Measurements from ENCODE around the gene OLFM1. TPM values are rescaled to one million over a fixed set of nuclear protein-coding genes. Genes with fewer than 3 reads are reported as not detected.
"Not testable (repeated sequence)": the region's sequence is repeated elsewhere in the genome, so short reads cannot be mapped to it uniquely, and the experiment has no call there.

Gene OLFM1
- polyA plus RNA-seq, 4 donors, result 1.4 to 36.5 (median 3.2) TPM; not detected in 1

DNA sequence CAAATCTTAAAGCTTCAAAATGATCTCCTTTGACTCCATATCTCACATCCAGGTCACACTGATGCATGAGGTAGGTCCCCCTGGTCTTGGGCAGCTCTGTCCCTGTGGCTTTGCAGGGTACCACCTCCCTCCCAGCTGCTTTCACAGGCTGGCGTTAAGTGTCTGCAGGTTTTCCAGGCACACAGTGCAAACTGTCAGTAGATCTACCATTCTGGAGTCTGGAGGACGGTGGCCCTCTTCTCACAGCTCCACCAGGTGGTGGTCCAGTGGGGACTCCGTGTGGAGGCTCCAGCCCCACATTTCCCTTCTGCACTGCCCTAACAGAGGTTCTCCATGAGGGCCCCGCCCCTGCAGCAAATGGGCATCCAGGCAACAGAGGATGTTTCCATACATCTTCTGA is 24.0 kb upstream of the OLFM1 start:
- not testable (repeated sequence) for H3K9me3 ChIP-seq (ENCODE audit: control insufficient read depth in 2 of 2, insufficient read depth in 1 of 2, low read depth in 1 of 2, low read length in 1 of 2); DNase-seq; H3K27me3 ChIP-seq (ENCODE audit: control insufficient read depth in 3 of 3, insufficient read depth in 3 of 3, low read length in 3 of 3)

DNA sequence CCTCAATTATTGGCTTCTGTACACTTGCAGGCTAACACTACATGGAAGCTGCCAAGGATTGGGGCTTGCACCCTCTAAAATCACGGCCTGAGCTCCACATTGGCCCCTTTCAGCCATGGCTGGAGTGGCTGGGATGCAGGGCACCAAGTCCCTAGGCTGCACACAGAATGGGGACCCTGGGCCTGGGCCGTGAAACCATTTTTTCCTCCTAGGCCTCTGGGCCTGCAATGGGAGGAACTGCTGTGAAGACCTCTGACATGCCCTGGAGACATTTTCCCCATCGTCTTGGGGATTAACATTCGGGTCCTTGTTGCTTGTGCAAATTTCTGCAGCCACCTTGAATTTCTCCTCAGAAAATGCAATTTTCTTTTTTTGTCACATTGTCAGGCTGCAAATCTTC is 23.6 kb upstream of the OLFM1 start:
- WGBS, 3 donors, result 67 to 75% (median 69%) methylated on average over 4 of the region's 4 CpGs

More for the DNA sequence above, 24.0 kb upstream of the OLFM1 start:
- 56 to 69% (median 68%) methylated on average over 4 of the region's 4 CpGs for WGBS, 3 donors
- not testable (repeated sequence) for H3K4me1 ChIP-seq (ENCODE audit: control insufficient read depth in 3 of 3, insufficient read depth in 2 of 3, low read depth in 1 of 3, low read length in 2 of 3); H3K36me3 ChIP-seq (ENCODE audit: control insufficient read depth in 3 of 3, insufficient read depth in 2 of 3, low read depth in 1 of 3, low read length in 3 of 3); H3K4me3 ChIP-seq (ENCODE audit: low read depth in 1 of 3, low read length in 3 of 3); FAIRE-seq; H3K27ac ChIP-seq (ENCODE audit: low read depth in 1 of 3, low read length in 2 of 3)

DNA sequence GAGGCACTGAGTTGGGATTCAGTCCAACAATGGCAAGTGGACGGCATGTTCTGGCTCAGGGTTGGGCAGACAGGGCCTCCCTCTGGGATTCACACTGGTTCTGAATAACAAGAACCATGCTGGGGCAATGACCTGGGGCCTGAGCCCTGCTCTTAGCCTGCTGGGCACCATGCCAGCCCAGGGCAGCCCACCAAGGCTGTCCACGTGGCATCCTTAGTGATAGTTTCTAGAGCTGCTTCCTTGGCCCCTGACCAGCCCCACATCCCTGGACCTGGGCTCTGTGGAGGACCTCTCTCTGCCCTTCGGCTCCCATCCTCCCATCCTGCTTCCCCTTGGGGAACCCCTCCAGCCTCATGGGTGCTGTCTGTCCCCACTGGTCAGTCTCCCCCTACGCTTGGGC is 22.3 kb upstream of the OLFM1 start:
- H3K36me3 ChIP-seq (ENCODE audit: control insufficient read depth in 3 of 3, insufficient read depth in 2 of 3, low read depth in 1 of 3, low read length in 3 of 3), result no peaks in the 10 kb centered on the region
- no peaks in the 10 kb centered on the region for H3K4me1 ChIP-seq (ENCODE audit: control insufficient read depth in 3 of 3, insufficient read depth in 2 of 3, low read depth in 1 of 3, low read length in 2 of 3)
- no peak overlapping the region for H3K27ac ChIP-seq (ENCODE audit: low read depth in 1 of 3, low read length in 2 of 3)
- H3K27me3 ChIP-seq (ENCODE audit: control insufficient read depth in 3 of 3, insufficient read depth in 3 of 3, low read length in 3 of 3), result peaks cover 0 to 8% (median 0%) of the 10 kb centered on the region in 3 donors
- H3K9me3 ChIP-seq (ENCODE audit: control insufficient read depth in 2 of 2, insufficient read depth in 1 of 2, low read depth in 1 of 2, low read length in 1 of 2), result peaks cover 0 to 8% of the 10 kb centered on the region in 2 donors
- no peak overlapping the region for H3K4me3 ChIP-seq (ENCODE audit: low read depth in 1 of 3, low read length in 3 of 3)
- no peak for DNase-seq
- WGBS, 3 donors, result 78 to 86% (median 82%) methylated on average over 4 of the region's 4 CpGs
- no peak for FAIRE-seq

More for the DNA sequence above, 23.6 kb upstream of the OLFM1 start:
- H3K27me3 ChIP-seq (ENCODE audit: control insufficient read depth in 3 of 3, insufficient read depth in 3 of 3, low read length in 3 of 3); H3K36me3 ChIP-seq (ENCODE audit: control insufficient read depth in 3 of 3, insufficient read depth in 2 of 3, low read depth in 1 of 3, low read length in 3 of 3); H3K4me1 ChIP-seq (ENCODE audit: control insufficient read depth in 3 of 3, insufficient read depth in 2 of 3, low read depth in 1 of 3, low read length in 2 of 3); H3K9me3 ChIP-seq (ENCODE audit: control insufficient read depth in 2 of 2, insufficient read depth in 1 of 2, low read depth in 1 of 2, low read length in 1 of 2); DNase-seq; FAIRE-seq; H3K27ac ChIP-seq (ENCODE audit: low read depth in 1 of 3, low read length in 2 of 3); H3K4me3 ChIP-seq (ENCODE audit: low read depth in 1 of 3, low read length in 3 of 3): not testable (repeated sequence)

DNA sequence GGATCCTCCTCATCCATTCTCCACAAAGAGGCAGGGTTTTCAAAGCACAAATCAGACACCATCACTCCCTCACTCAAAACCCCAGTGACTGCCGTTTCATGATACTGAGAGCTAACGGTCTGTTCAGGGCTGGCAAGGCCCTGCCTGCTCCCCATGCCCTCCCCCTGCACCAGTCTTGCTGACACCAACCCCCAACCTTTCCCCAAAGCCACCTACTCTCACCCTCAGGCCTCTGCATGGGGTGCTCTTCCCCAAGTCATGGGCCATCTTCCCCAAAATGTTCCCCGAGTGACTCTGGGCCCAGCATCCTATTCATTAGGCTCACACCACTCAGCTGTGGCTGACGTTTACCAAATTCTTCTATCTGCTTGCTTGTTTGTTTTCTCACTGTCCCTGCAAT is 21.7 kb upstream of the OLFM1 start:
- peaks cover 0 to 8% (median 0%) of the 10 kb centered on the region in 3 donors for H3K27me3 ChIP-seq (ENCODE audit: control insufficient read depth in 3 of 3, insufficient read depth in 3 of 3, low read length in 3 of 3)

DNA sequence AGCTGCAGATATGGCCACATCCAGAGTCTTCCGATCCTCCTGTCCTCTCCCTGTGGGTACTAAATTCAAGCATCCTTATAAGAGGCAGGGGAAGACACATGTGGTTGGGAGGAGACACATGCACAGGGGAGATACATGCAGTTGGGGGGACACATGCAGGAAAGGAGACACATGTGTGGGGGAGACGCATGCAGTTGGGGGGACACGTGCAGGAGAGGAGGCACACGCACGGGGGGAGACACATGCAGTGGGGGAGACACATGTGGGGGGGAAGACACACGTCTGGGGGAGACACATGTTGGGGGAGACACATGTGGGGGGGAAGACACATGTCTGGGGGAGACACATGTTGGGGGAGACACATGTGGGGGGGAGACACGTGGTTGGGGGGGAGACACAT is 21.2 kb upstream of the OLFM1 start:
- 77 to 81% (median 79%) methylated on average over 7 of the region's 7 CpGs for WGBS, 3 donors
- H3K9me3 ChIP-seq (ENCODE audit: control insufficient read depth in 2 of 2, insufficient read depth in 1 of 2, low read depth in 1 of 2, low read length in 1 of 2), result peaks cover 0 to 8% of the 10 kb centered on the region in 2 donors
- H3K36me3 ChIP-seq (ENCODE audit: control insufficient read depth in 3 of 3, insufficient read depth in 2 of 3, low read depth in 1 of 3, low read length in 3 of 3), result no peaks in the 10 kb centered on the region
- peaks cover 0 to 8% (median 0%) of the 10 kb centered on the region in 3 donors for H3K27me3 ChIP-seq (ENCODE audit: control insufficient read depth in 3 of 3, insufficient read depth in 3 of 3, low read length in 3 of 3)
- no peaks in the 10 kb centered on the region for H3K4me1 ChIP-seq (ENCODE audit: control insufficient read depth in 3 of 3, insufficient read depth in 2 of 3, low read depth in 1 of 3, low read length in 2 of 3)
- FAIRE-seq (no peak), DNase-seq (no peak)
- no peak overlapping the region for H3K27ac ChIP-seq (ENCODE audit: low read depth in 1 of 3, low read length in 2 of 3)
- no peak overlapping the region for H3K4me3 ChIP-seq (ENCODE audit: low read depth in 1 of 3, low read length in 3 of 3)

More for the DNA sequence above, 21.7 kb upstream of the OLFM1 start:
- no peak for FAIRE-seq
- H3K27ac ChIP-seq (ENCODE audit: low read depth in 1 of 3, low read length in 2 of 3), result no peak overlapping the region
- H3K4me1 ChIP-seq (ENCODE audit: control insufficient read depth in 3 of 3, insufficient read depth in 2 of 3, low read depth in 1 of 3, low read length in 2 of 3), result no peaks in the 10 kb centered on the region
- H3K36me3 ChIP-seq (ENCODE audit: control insufficient read depth in 3 of 3, insufficient read depth in 2 of 3, low read depth in 1 of 3, low read length in 3 of 3), result no peaks in the 10 kb centered on the region
- H3K4me3 ChIP-seq (ENCODE audit: low read depth in 1 of 3, low read length in 3 of 3), result no peak overlapping the region
- DNase-seq, result no peak
- WGBS, 3 donors, result 53 to 65% (median 63%) methylated on average over 4 of the region's 4 CpGs
- H3K9me3 ChIP-seq (ENCODE audit: control insufficient read depth in 2 of 2, insufficient read depth in 1 of 2, low read depth in 1 of 2, low read length in 1 of 2), result peaks cover 0 to 8% of the 10 kb centered on the region in 2 donors

DNA sequence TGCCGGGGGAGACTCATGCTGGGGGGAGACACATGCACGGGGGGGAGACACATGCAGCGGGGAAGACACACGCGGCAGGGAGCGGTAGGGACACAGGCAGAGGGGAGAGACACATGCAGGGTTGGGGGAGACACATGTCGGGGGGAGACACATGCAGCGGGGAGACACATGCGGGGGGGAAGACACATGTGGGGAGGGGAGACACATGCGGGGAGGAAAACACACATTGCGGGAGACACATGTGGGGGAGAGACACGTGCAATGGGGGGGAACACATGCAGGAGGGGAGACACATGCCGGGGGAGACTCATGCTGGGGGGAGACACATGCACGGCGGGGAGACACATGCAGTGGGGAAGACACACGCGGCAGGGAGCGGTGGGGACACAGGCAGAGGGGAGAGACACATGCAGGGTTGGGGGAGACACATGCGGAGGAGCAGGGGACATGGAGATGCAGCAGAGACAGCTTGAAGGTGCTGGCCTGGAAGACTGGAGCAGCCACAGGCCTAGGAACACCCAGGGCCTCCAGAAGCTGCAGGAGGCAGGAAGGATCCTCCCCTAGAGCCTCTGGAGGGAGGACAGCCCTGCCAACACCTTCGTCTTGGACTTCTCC is 20.3 kb upstream of the OLFM1 start:
- DNase-seq, result no peak
- no peak for FAIRE-seq

DNA sequence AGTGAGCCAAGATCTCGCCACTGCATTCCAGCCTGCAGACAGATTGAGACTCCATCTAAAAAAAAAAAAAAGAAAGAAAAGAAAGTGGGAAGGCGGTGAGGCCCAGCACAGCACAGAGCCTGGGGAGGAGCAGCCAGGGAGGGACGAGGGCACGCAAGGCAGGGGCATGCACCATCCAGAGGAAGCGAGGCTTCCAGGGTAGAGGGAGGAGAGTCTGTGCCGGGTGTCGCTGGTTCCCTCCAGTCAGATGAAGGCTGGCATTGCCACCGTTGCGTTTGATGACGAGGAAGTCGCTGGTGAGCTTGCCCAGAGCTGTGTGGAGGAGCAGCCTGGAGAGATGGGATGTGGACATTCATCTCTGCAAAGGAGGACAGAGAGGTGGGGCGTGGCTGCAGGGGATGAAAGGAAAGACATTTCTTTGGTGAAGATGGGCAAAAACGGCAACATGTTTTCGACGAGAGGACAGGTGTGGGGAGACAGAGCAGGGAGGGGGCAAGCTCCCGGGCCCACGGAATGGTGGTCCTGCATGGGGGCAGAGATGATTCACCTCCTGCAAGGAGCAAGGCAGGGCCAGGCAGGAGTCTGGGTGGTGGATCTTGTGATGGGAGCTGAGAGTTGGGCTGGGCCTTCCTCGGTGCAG is 18.6 kb upstream of the OLFM1 start:
- Histone ChIP-seq H3K36me3 (ENCODE audit: control insufficient read depth in 3 of 3, insufficient read depth in 2 of 3, low read depth in 1 of 3, low read length in 3 of 3) (no peaks in the 10 kb centered on the region), H3K4me3 (ENCODE audit: low read depth in 1 of 3, low read length in 3 of 3) (no peak overlapping the region), H3K9me3 (ENCODE audit: control insufficient read depth in 2 of 2, insufficient read depth in 1 of 2, low read depth in 1 of 2, low read length in 1 of 2) (peaks cover 0 to 1% of the 10 kb centered on the region in 2 donors), H3K4me1 (ENCODE audit: control insufficient read depth in 3 of 3, insufficient read depth in 2 of 3, low read depth in 1 of 3, low read length in 2 of 3) (no peaks in the 10 kb centered on the region), H3K27ac (ENCODE audit: low read depth in 1 of 3, low read length in 2 of 3) (no peak overlapping the region), H3K27me3 (ENCODE audit: control insufficient read depth in 3 of 3, insufficient read depth in 3 of 3, low read length in 3 of 3) (peaks cover 0 to 8% (median 0%) of the 10 kb centered on the region in 3 donors)
- FAIRE-seq, result no peak
- no peak for DNase-seq
- 79 to 85% (median 80%) methylated on average over 18 of the region's 18 CpGs for WGBS, 3 donors

More for the DNA sequence above, 20.3 kb upstream of the OLFM1 start:
- Histone ChIP-seq H3K27me3 (ENCODE audit: control insufficient read depth in 3 of 3, insufficient read depth in 3 of 3, low read length in 3 of 3) (peaks cover 0 to 8% (median 0%) of the 10 kb centered on the region in 3 donors), H3K36me3 (ENCODE audit: control insufficient read depth in 3 of 3, insufficient read depth in 2 of 3, low read depth in 1 of 3, low read length in 3 of 3) (no peaks in the 10 kb centered on the region), H3K4me1 (ENCODE audit: control insufficient read depth in 3 of 3, insufficient read depth in 2 of 3, low read depth in 1 of 3, low read length in 2 of 3) (no peaks in the 10 kb centered on the region), H3K27ac (ENCODE audit: low read depth in 1 of 3, low read length in 2 of 3) (no peak overlapping the region), H3K9me3 (ENCODE audit: control insufficient read depth in 2 of 2, insufficient read depth in 1 of 2, low read depth in 1 of 2, low read length in 1 of 2) (peaks cover 0 to 8% of the 10 kb centered on the region in 2 donors), H3K4me3 (ENCODE audit: low read depth in 1 of 3, low read length in 3 of 3) (no peak overlapping the region)
- 86 to 91% (median 87%) methylated on average over 18 to 20 of the region's 20 CpGs for WGBS, 3 donors

DNA sequence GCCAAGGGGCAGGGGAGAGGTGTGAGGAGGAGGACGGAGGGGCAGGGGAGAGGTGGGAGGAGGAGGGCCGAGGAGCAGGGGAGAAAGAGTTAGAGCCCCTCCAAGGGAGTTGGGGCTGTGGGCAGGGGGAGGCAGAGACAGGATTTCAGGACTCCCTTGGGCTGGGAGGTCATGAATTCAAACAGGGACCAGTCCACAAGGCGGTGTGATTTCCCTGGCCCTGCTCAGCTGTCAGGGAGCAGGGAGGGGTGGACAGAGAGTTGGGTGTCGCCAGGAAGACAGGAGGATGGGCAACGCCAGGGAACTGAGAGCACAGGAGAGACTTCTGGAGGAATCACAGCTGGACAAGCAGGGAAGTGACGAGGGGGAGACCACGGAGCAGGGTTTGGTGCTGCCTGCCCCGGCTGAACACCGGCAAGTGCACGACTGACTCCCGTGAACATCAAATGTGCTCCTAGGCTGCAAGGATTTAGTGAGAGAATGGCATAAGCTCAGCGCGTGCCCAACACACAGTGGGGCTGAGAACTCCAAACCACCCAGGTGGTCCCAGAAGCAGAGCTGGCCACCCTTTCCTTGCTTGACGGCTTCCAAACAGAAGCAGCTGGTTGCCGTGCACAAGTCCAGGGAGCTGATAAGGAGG is 17.8 kb upstream of the OLFM1 start:
- Histone ChIP-seq H3K9me3 (ENCODE audit: control insufficient read depth in 2 of 2, insufficient read depth in 1 of 2, low read depth in 1 of 2, low read length in 1 of 2) (no peaks in the 10 kb centered on the region), H3K36me3 (ENCODE audit: control insufficient read depth in 3 of 3, insufficient read depth in 2 of 3, low read depth in 1 of 3, low read length in 3 of 3) (no peaks in the 10 kb centered on the region), H3K27me3 (ENCODE audit: control insufficient read depth in 3 of 3, insufficient read depth in 3 of 3, low read length in 3 of 3) (peaks cover 0 to 8% (median 2%) of the 10 kb centered on the region in 3 donors), H3K4me1 (ENCODE audit: control insufficient read depth in 3 of 3, insufficient read depth in 2 of 3, low read depth in 1 of 3, low read length in 2 of 3) (no peaks in the 10 kb centered on the region), H3K27ac (ENCODE audit: low read depth in 1 of 3, low read length in 2 of 3) (no peak overlapping the region), H3K4me3 (ENCODE audit: low read depth in 1 of 3, low read length in 3 of 3) (no peak overlapping the region)
- WGBS, 3 donors, result 42 to 59% (median 56%) methylated on average over 15 of the region's 15 CpGs
- FAIRE-seq (no peak), DNase-seq (no peak)
